GM18498 (cell line): ENCODE measurements around the gene CUX1.
"Not testable (repeated sequence)": the region's sequence is repeated elsewhere in the genome, so short reads cannot be mapped to it uniquely, and the experiment has no call there.

Experiments
- ATAC-seq: cut with Tn5 transposase; IDR thresholded peaks from one replicate; pipeline ENCODE4 v1.9.1; 2021; ENCODE audit warnings: mild to moderate bottlenecking, moderate library complexity; ENCODE audit not compliant: unreplicated experiment

CUX1 gene

DNA sequence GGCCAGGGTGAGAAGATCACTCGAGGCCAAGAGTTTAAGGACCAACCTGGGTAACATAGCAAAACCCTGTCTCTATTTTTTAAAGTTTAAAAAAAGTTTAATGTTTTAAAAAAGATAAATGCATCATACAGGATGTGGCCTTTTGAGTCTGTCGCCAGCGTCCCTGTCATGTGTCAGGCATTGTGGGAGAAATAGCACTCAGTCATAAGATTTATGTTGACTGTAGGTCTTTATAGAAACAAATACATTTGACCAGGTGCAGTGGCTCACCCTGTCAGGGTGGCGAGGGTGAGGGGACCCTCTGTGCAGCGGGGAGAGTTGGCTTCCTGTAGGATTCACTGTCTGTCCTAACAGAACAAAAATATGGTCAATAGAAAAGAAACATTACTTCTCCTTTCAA lies 405.8 kb downstream of the CUX1 start:
- ATAC-seq = no peak

DNA sequence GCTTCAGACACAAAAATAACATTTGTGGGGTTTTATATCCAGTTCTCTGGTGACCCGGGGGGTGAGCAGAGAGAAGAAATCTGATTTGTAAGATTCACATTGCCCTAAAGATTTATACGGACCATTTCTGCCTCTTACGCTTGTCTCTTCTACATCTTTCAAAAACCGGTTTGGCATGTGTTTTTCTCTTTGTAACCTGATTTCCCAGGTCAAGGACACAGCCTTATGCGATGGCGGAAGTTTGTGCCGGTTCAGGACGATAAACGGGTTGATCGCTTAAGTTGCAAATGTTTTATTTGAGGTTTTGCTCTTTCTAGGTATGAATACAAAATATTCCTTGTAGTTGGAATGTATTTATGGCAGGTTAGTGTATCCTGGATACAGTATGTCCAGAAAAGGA lies 407.6 kb downstream of the CUX1 start:
- ATAC-seq = no peak

- ATAC-seq = no peak
Measured at GRCh38 chr7:102227371-102227770, 409.9 kb downstream of the CUX1 start.

DNA sequence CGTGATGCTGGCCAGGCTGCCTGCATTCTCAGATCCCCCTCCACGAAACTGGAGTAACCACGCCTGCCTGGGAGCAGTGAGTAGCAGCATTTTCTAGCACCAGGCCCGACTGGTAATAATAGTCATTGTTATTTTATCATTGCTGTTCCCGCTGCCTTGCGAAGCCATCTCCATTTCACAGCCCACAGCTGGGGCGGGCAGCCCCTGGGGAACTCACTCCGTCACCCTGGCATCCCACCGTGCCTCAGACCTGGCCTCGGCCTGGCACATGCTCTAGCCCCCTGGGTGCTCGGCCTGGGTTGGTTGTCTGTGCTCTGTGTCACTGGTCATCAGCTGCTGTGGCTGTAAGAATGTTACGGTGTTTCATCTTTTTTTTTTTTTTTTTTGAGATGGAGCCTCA lies 411.5 kb downstream of the CUX1 start:
- ATAC-seq = no peak

GRCh38 chr7:102230162-102230561 lies 412.7 kb downstream of the CUX1 start:
- ATAC-seq = not testable (repeated sequence)

DNA sequence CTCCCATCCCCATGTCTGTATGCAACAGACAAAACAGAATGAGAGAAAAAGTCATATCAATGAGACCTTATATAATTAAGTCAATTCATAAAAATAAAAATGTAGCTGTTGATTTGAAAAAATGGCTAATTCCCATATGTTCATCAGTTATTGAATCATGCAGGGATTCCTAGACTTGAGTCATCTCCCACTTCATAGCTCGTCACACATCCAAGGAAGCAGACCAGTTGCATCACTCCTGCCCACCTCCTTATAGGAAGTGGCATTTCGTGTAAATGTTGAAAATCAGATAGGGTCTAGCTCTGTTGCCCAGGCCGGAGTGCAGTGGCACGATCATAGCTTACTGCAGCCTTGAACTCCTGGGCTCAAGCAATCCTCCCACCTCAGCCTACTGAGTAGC lies 413.2 kb downstream of the CUX1 start:
- no peak for ATAC-seq

DNA sequence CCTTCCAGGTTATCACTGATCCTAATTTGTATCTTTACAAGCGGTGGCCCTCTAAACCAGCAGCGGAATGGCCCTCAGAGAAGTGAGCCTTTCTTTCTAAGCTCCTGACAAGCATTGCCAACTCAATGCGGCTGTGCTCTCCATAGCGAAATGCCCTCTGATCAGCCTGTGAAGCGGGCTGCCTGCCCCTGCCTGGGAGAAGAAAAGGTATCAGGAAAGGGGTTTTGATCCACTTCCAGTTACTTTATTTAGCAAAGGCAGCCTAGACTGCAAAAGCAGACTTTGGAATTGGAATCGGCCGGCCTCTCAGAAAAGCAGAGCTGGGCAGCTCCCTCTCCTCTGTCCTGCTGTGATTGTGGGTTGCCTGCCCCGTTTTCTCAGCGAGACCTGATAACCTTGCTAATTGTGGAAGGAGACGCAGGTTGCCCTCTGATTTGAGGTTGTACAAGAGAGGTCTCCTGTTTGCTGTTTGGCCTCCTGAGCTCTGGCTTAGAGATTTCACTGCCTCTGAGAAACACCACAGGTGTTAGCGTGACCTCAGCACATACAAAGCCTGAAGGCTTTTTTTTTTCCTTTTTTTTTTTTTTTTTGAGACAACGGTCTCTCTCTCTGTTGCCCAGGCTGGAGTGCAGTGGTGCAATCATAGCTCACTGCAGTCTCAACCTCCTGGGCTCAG lies 415.3 kb downstream of the CUX1 start:
- no peak for ATAC-seq

DNA sequence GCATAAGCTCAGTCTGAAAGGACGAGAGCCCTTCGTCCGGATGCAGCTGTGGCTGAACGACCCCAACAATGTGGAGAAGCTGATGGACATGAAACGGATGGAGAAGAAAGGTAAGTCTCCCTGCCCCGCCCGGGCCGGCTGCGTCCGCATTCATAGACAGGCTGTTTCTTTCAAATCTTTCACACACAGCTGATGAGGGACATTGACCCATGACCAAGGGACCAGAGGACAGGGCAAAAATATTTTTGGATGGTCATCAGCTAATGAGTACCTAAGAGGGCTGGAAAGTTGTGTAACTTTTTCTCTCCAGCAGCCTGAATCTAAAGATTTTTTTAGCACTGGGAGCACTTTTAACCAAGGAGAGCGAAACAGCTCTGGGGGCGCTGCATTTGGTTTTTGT lies 416.7 kb downstream of the CUX1 start:
- no peak for ATAC-seq

- ATAC-seq = no peak
Measured at GRCh38 chr7:102234801-102235550, 417.6 kb downstream of the CUX1 start.

- no peak for ATAC-seq
Measured at GRCh38 chr7:102236102-102236501, 418.7 kb downstream of the CUX1 start.

GRCh38 chr7:102236592-102237287 lies 419.3 kb downstream of the CUX1 start:
- no peak for ATAC-seq

GRCh38 chr7:102239206-102239820 lies 421.9 kb downstream of the CUX1 start:
- ATAC-seq = no peak

DNA sequence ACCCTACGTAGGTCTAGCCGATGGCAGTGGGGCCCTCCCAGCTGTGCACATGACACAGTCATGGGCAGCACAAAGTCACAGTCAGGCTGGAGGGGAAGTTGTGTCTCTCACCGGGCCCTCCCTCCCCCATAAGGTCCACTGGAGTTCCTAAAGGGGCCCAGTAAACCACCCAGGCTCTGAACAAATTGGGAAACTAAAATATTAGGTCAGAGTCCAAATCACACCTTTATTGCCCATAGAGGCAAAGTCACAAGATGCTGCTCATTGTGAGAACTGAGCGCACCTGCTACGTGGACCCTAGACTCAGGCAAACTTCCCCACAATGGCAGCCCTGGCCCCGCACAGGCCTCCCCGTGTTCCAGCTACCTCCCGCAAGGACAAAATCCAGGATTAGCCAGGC lies 424.0 kb downstream of the CUX1 start:
- no peak for ATAC-seq

GRCh38 chr7:102244601-102245000 lies 427.2 kb downstream of the CUX1 start:
- ATAC-seq = no peak

DNA sequence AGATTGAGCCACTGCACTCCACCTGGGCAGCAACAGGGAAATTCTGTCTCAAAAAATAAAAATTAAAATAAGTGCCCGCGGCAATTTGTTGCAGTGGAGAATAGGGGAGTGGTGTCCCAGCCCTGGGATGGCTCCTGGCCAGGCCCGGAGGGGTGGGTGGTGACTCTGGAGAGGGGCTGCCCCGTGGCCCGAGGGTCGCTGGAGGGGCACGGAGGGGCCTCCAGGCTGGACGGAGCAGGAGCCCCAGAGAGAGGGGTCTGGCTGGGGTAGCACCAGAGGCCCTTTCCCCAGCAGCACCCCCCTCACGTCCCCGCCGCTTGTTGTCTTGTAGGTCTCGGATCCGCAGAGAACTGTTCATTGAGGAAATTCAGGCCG lies 430.6 kb downstream of the CUX1 start:
- ATAC-seq = no peak

GRCh38 chr7:102248456-102249395 lies 431.3 kb downstream of the CUX1 start:
- no peak for ATAC-seq

DNA sequence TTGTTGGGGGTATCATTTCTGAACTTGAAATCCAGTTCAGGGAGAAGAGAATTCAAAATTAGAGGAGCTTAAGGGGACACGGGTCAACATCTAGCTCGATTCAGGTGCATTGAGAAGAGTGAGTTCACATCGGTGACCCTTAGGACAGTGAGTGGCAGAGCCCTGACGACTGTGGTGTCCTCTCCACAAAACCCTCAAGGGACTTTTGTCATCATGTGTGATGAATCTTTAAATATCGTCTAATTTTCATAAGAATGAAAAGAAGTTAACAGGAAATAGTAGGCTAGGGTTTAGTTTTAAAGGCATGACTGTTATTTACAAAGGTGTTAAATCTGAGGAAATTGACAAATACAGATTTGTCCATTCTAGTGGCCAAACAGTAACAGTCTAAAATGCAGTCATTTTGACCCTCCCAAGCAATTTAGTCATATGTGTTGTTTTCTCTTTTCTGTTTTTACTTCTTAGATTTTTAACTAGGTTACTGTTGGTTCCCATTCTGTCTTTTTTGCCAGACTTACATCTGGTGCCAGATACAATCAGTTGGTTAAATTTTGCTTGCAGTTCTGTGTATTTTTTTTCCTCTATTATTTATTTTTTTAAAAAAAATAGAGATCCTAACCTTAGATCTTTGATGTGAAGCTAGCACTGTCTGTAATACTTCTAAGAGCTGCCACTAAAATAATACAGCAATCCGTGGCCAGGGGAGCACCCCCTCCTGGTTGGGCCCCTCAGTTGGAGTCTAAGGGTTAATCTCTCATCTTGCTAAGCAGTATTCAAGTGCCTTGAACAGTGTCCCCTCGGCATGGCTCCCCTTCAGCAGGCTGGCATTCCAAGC lies 434.3 kb downstream of the CUX1 start:
- no peak for ATAC-seq

DNA sequence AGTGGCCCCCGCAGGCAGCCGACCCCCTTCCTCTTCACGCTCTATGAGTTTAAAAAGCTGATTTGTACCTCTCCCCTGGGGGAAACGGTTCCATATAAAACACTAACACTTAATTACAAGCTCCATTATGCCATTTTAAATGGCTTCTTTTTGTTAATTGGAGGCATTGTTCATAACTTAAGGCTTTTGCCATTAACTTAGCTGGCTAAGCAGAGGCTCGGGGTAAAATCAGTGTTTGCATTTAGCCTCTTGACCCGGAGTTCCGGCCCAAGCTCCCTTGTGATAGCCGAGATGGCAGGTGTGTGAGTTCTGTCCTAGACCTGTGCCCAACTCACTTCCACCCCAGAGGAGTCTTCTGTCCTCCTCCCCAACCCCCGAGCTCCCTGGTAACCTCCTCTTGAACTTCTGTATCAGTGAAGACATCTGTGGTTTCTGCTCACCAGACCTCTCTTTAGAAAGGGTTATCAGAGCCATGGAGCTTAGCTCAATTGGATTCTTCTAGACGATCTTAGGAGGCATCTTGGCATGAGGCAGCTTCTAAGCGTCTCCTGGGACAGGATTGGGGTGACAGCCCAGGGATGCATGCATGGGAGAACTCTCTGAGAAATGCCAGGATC lies 435.0 kb downstream of the CUX1 start:
- no peak for ATAC-seq
